SK-N-SH (cell line): ENCODE data around the gene WASF2. TPM values are rescaled to one million over a fixed set of nuclear protein-coding genes. Genes with fewer than 3 reads are reported as not detected.

Experiments used
- CTCF ChIA-PET: fragments of 300-600, 350-600 bp; formaldehyde crosslinking; extraction: SDS; loops from one replicate; lab custom pipeline; 2021; lab: Yijun Ruan, JAX
- POLR2A ChIA-PET: fragments of 350-600 bp; sonication (Branson Sonifier 250); formaldehyde crosslinking; extraction: SDS; loops from one replicate; lab custom pipeline; 2020; ENCODE audit warnings: antibody characterized with exemption, inconsistent platforms; lab: Yijun Ruan, JAX
- DNase-seq: peaks from one replicate; pipeline ENCODE4 v3.0.0; 2012
- H2AFZ ChIP-seq: fragments of 200-600 bp; sonication (generic); 2 replicates; pipeline ENCODE4 v1.8.1; 2016; ENCODE audit warnings: antibody characterized with exemption, mild to moderate bottlenecking, low read depth
- H3F3A ChIP-seq: fragments of 200-600 bp; sonication (generic); replicated peaks from 2 replicates; pipeline ENCODE3; 2016; ENCODE audit warnings: antibody characterized with exemption, mild to moderate bottlenecking; ENCODE audit not compliant: insufficient read depth
- H3K27ac ChIP-seq, 2 experiments: fragments of 200-500 bp in 1 of 2; fragments of 200-600 bp in 1 of 2; sonication (Bioruptor generic) in 1 of 2; sonication (generic), shearing (Covaris generic) in 1 of 2; 2 replicates each; pipeline versions ENCODE4 v1.5.1 to v1.6.1; 2014 to 2016; ENCODE audit warnings: low read depth in 2 of 2, inconsistent platforms in 1 of 2, low read length in 1 of 2, mild to moderate bottlenecking in 1 of 2, mixed read lengths in 1 of 2
- H3K27me3 ChIP-seq: fragments of 200-600 bp; sonication (generic), shearing (Covaris generic); 2 replicates; pipeline ENCODE4 v1.6.1; 2016; ENCODE audit warnings: mixed run types; ENCODE audit not compliant: insufficient read depth
- H3K36me3 ChIP-seq, 2 experiments: fragments of 200-500 bp in 1 of 2; fragments of 200-600 bp in 1 of 2; sonication (Bioruptor generic) in 1 of 2; sonication (generic) in 1 of 2; replicated peaks in 1 of 2; 2 replicates each; pipeline versions ENCODE3 to v1.5.1; 2014 to 2016; ENCODE audit warnings: low read length in 1 of 2, mild to moderate bottlenecking in 1 of 2; ENCODE audit not compliant: insufficient read depth in 2 of 2, control insufficient read depth in 1 of 2
- H3K4me1 ChIP-seq, 2 experiments: fragments of 200-500 bp in 1 of 2; fragments of 200-600 bp in 1 of 2; sonication (Bioruptor generic) in 1 of 2; sonication (generic), shearing (Covaris generic) in 1 of 2; 2 replicates each; pipeline versions ENCODE4 v1.5.1 to v1.6.1; 2014 to 2016; ENCODE audit warnings: low read depth in 1 of 2, low read length in 1 of 2, mixed run types in 1 of 2; ENCODE audit not compliant: insufficient read depth in 2 of 2, control insufficient read depth in 1 of 2
- H3K4me2 ChIP-seq: fragments of 200-600 bp; sonication (generic), shearing (Covaris generic); 2 replicates; pipeline ENCODE4 v1.6.1; 2017; ENCODE audit warnings: mixed run types
- H3K4me3 ChIP-seq, 2 experiments: fragments of 200-500 bp in 1 of 2; fragments of 200-600 bp in 1 of 2; sonication (Bioruptor generic) in 1 of 2; sonication (generic), shearing (Covaris generic) in 1 of 2; 2 replicates each; pipeline versions ENCODE4 v1.5.1 to v1.8.1; 2014 to 2016; ENCODE audit warnings: low read depth in 2 of 2, inconsistent platforms in 1 of 2, low read length in 1 of 2, mild to moderate bottlenecking in 1 of 2, mixed read lengths in 1 of 2, moderate library complexity in 1 of 2
- H3K79me2 ChIP-seq: fragments of 200-600 bp; sonication (generic); 2 replicates; pipeline ENCODE4 v1.8.1; 2017; ENCODE audit warnings: mild to moderate bottlenecking; ENCODE audit not compliant: insufficient read depth
- H3K9ac ChIP-seq: fragments of 200-600 bp; sonication (generic); 2 replicates; pipeline ENCODE4 v1.6.1; 2017; ENCODE audit warnings: mixed run types
- H3K9me2 ChIP-seq: fragments of 200-600 bp; sonication (generic); 2 replicates; pipeline ENCODE4 v1.6.1; 2017; ENCODE audit warnings: mixed run types
- H3K9me3 ChIP-seq: fragments of 200-600 bp; sonication (generic); 2 replicates; pipeline ENCODE4 v1.6.1; 2017; ENCODE audit warnings: mixed run types, mild to moderate bottlenecking, moderate library complexity
- H4K20me1 ChIP-seq: fragments of 200-600 bp; sonication (generic); 2 replicates; pipeline ENCODE4 v1.6.1; 2017; ENCODE audit warnings: mild to moderate bottlenecking, mixed run types; ENCODE audit not compliant: insufficient read depth
- ELF1 ChIP-seq: IDR thresholded peaks from 2 replicates; pipeline ENCODE4 v1.4.0; 2012
- FOSL2 ChIP-seq: IDR thresholded peaks from 2 replicates; pipeline ENCODE4 v1.4.0; 2012; ENCODE audit warnings: low read depth, mild to moderate bottlenecking, moderate library complexity, borderline replicate concordance
- FOXJ3 ChIP-seq: sonication (generic); formaldehyde crosslinking; IDR thresholded peaks from 2 replicates; pipeline ENCODE4 v1.5.1; 2020; ENCODE audit warnings: mild to moderate bottlenecking, missing genetic modification reagents
- JUND ChIP-seq: IDR thresholded peaks from 2 replicates; pipeline ENCODE4 v1.4.0; 2012
- NFIC ChIP-seq: IDR thresholded peaks from 2 replicates; pipeline ENCODE4 v1.4.0; 2012; ENCODE audit warnings: borderline replicate concordance
- RAD21 ChIP-seq: IDR thresholded peaks from 2 replicates; pipeline ENCODE4 v1.6.1; 2012; ENCODE audit warnings: mild to moderate bottlenecking, low read length
- SIN3A ChIP-seq: IDR thresholded peaks from 2 replicates; pipeline ENCODE4 v1.6.1; 2012; ENCODE audit warnings: low read depth, mild to moderate bottlenecking, low read length, moderate library complexity, borderline replicate concordance
- USF1 ChIP-seq: IDR thresholded peaks from 2 replicates; pipeline ENCODE4 v1.4.0; 2012; ENCODE audit warnings: low read depth, borderline replicate concordance
- ZBTB33 ChIP-seq: IDR thresholded peaks from 2 replicates; pipeline ENCODE4 v1.4.0; 2012; ENCODE audit warnings: low read depth, borderline replicate concordance
- WGBS: methylation state at CpG from one replicate; pipeline ENCODE4 v1.1.6; 2017; ENCODE audit warnings: low lambda C conversion rate; 5-methylcytosine and 5-hydroxymethylcytosine counted together
- polyA plus RNA-seq, 3 experiments: library from polyadenylated mRNA; depleted of rRNA; stranded (reverse); fragments of >200 nt; gene quantifications; 2 replicates each; pipeline ENCODE4 v1.2.3, GENCODE V29; 2012
- TF ChIP-seq, protein P1 (sequence below): IDR thresholded peaks from 2 replicates; pipeline ENCODE4 v1.6.1; 2012; ENCODE audit warnings: mild to moderate bottlenecking, low read depth, low read length, moderate library complexity

WASF2 gene
- polyA plus RNA-seq, 1 of the 3 experiments (the other 2 are of a cell fraction) = 27.1 TPM

GRCh38 chr1:27517907-27518718 is 28.1 kb upstream of the WASF2 start:
- POLR2A ChIA-PET = interaction anchor here (0.7 to 2.8 kb wide), 3 partner anchors 28 to 39 kb away, joined by 3 to 11 read pairs (median 5); partner anchors contain the start of gene WASF2
- CTCF ChIA-PET = interaction anchor here (1.5 to 2.0 kb wide), 3 partner anchors 38 to 91 kb away, joined by 3 to 7 read pairs (median 3); no protein-coding TSS in a partner anchor
- H3K27me3 ChIP-seq = no peaks in the 10 kb centered on the region

More at GRCh38 chr1:27517907-27518718, 28.1 kb upstream of the WASF2 start:
- DNase-seq = no peak
- Histone ChIP-seq H3K4me2 (no peak overlapping the region), H3K4me3 (no peak overlapping the region), H3K27ac (peak overlapping the region in 1 of 2 experiments; percentile 92; a peak in 2 of 4 replicates), H3K9ac (no peak overlapping the region), H3K4me1 (peaks cover 0 to 60% of the 10 kb centered on the region in 2 experiments; a peak in 1 of 4 replicates), H3K36me3 (no peaks in the 10 kb centered on the region), H3K9me3 (no peaks in the 10 kb centered on the region), H4K20me1 (no peaks in the 10 kb centered on the region), H2AFZ (no peak overlapping the region), H3K9me2 (no peaks in the 10 kb centered on the region), H3K79me2 (no peaks in the 10 kb centered on the region), H3F3A (no peaks in the 10 kb centered on the region)
- 91% methylated on average over 20 of the region's 21 CpGs for WGBS
- TF ChIP-seq SIN3A (no peak), RAD21 (no peak), FOSL2 (no peak), ZBTB33 (no peak), USF1 (no peak), NFIC (no peak), FOXJ3 (CRISPR knock-in tag) (no peak), JUND (no peak), ELF1 (no peak)
- TF ChIP-seq, protein P1, sequence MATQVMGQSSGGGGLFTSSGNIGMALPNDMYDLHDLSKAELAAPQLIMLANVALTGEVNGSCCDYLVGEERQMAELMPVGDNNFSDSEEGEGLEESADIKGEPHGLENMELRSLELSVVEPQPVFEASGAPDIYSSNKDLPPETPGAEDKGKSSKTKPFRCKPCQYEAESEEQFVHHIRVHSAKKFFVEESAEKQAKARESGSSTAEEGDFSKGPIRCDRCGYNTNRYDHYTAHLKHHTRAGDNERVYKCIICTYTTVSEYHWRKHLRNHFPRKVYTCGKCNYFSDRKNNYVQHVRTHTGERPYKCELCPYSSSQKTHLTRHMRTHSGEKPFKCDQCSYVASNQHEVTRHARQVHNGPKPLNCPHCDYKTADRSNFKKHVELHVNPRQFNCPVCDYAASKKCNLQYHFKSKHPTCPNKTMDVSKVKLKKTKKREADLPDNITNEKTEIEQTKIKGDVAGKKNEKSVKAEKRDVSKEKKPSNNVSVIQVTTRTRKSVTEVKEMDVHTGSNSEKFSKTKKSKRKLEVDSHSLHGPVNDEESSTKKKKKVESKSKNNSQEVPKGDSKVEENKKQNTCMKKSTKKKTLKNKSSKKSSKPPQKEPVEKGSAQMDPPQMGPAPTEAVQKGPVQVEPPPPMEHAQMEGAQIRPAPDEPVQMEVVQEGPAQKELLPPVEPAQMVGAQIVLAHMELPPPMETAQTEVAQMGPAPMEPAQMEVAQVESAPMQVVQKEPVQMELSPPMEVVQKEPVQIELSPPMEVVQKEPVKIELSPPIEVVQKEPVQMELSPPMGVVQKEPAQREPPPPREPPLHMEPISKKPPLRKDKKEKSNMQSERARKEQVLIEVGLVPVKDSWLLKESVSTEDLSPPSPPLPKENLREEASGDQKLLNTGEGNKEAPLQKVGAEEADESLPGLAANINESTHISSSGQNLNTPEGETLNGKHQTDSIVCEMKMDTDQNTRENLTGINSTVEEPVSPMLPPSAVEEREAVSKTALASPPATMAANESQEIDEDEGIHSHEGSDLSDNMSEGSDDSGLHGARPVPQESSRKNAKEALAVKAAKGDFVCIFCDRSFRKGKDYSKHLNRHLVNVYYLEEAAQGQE = no peak
- TF ChIP-seq, all 33 proteins: peak for 0
